Measurements from ENCODE around the gene FOXQ1. TPM values are rescaled to one million over a fixed set of nuclear protein-coding genes. Genes with fewer than 3 reads are reported as not detected.

The FOXQ1 gene
- 1.8 to 4.8 TPM (median 4.0 TPM) in 5 replicates for total RNA-seq (2022; extraction: Qiagen RNA extraction; ENCODE audit: low read depth)

DNA sequence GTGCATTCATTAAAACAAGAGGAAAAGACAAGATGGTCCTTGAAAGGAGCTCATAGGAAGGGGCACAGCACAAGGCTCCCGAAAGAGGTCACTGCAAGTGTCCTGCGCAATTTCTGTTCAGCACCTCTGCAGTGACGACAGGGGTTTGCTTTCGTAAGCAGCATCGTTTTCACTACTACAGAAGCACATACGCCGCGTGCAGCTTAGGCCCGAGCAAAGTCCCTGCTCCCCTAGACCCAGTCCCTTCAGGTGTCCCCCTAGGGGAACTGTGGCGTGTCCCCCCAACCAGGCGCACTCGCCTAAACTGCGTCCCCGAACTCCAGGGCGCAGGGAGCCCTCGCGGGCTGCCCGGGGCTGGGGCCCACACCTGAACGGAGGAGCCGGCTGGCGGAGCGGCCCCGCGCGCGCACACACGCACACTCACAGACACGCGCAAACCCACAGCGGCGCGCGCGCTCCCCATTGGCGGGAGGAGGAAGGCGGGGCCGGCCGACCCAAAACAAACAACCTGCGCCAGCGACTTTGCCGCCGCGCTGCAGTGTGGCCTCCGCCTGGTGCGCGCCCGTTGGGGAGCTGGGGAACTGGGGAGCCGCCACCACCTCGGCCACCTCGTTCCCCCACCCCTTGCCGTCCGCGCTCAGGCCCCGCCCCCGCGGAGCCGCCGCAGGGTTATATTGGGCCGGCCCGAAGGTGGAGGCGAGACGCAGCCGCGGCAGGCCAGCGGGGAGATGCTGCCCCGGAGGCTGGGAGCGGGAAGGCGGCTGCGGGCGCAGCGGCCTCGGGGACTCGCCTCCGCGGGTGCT lies at the start of gene FOXQ1:
Gene FOXQ1, plus strand, starts transcription at position 699 of the 803 bp plus-strand sequence. CDS start 607 bp downstream, outside the sequence.

Other genes starting within 250 kb of the FOXQ1 start
- gene FOXF2, start 77.5 kb downstream of the FOXQ1 start, total RNA-seq (2022; extraction: Qiagen RNA extraction; ENCODE audit: low read depth), result 17.7 to 24.2 TPM (median 23.0 TPM) in 5 replicates